AG09319 (cell line): ENCODE data around the gene COL11A2.

Source experiments
- DNase-seq: peaks from one replicate; pipeline ENCODE4 v3.0.0-alpha.2; 2010; ENCODE audit warnings: low read depth; ENCODE audit errors: extremely low read depth
- CTCF ChIP-seq: IDR thresholded peaks from 2 replicates; pipeline ENCODE4 v1.5.1; 2011; ENCODE audit warnings: low read depth, mild to moderate bottlenecking, inconsistent platforms, low read length, moderate library complexity

Gene COL11A2

GRCh38 chr6:33211666-33212422 is 19.6 kb upstream of the COL11A2 start:
- DNase-seq, result no peak
- TF ChIP-seq CTCF, result no peak

GRCh38 chr6:33211136-33211535 is 18.9 kb upstream of the COL11A2 start:
- TF ChIP-seq CTCF, result no peak
- no peak for DNase-seq

- no peak for DNase-seq
- TF ChIP-seq CTCF, result no peak
These were observed 17.6 kb upstream of the COL11A2 start for GRCh38 chr6:33209856-33210255.

- peak; percentile 52 for DNase-seq
- TF ChIP-seq CTCF, result no peak
These were observed 16.1 kb upstream of the COL11A2 start, which contains the start of gene RING1 for GRCh38 chr6:33208091-33208967. Gene RING1, plus strand, starts transcription at chr6:33208500. Its CDS starts 323 bp downstream, at chr6:33208823.

GRCh38 chr6:33207552-33208090 is 15.4 kb upstream of the COL11A2 start:
- no peak for TF ChIP-seq CTCF
- DNase-seq, result no peak

- TF ChIP-seq CTCF, result no peak
- no peak for DNase-seq
These were observed 14.7 kb upstream of the COL11A2 start for GRCh38 chr6:33206864-33207551.
